Measurements from ENCODE around the gene TMC1.

The TMC1 gene

DNA sequence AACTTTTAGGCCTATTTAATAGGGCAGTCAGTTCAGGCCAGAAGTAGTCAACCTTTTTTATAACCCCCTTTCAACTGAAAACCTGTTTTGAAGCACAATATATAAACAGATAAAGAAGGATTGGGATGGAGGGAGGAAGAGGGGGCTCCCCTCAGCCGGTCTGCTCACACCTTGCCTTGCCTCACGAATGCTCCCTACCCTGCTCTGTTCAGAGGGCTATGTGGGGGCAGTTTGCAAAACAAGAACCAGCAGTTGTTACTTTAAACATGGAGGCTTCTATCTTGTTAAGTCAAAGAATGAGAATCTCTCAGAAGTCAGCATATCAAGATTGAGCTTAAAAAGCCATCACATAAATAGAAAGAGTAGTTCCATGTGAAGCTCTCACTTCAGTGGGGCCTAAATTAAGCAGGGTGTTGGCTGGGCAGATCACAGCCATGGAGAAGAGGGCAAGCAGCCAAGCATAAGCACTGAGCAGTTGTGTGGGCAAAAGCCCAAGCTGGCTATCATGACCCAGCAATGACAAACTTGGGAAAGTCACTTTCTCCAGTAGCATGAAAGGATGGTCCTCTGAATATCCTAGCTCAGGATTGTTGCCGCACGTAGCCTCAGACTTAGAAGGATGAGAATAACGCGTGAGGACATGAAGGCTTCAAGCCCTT, 360.8 kb downstream of the TMC1 start:
- no peak for DNase-seq

DNA sequence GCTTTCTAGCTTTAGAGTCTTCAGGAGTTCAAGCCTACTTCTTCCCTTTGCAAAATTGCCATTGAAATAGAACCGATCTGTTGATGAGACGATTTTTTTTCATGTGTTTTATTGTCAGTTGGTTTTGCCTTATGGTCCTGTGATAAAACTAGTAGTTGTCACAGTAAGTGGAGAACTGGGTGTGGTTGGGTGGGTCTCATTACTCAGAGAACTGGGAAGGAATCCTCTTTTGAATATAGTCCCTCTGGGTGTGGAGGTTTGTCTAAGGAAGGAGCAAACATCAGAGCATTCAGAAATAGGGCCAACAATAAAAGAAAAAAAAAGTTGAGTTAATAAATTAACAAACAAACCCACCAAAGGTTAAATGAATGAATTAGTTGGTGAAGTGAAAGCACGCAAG, 362.5 kb downstream of the TMC1 start:
- DNase-seq = no peak

DNA sequence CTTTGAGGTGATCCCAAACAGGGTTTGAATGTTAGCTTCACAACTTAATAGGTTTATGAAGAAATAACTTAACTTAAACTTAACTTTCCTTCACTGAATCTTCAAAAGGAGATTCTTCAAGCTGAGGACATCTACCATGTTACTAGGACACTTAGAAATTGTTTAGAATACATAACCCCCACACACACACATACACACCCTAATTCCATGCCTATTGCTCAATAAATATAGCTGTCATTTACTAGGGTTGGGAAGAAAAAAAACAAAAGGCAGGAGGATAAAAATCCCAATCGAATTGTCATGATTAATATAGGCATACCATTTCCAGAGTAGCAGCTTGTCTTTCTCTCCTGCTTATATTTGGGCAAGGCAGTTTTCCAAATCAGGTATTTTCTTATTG, 363.1 kb downstream of the TMC1 start:
- no peak for DNase-seq
